GM12891 (cell line): ENCODE measurements around the gene POLDIP2.
"Not testable (repeated sequence)": the region's sequence is repeated elsewhere in the genome, so short reads cannot be mapped to it uniquely, and the experiment has no call there.

Experiments used
- DNase-seq: peaks from one replicate; pipeline ENCODE4 v3.0.0; 2011; ENCODE audit warnings: low spot score; ENCODE audit not compliant: insufficient read length
- FAIRE-seq: peaks from 2 replicates; lab custom pipeline; 2011; peaks lifted over from hg19 to GRCh38; lab: Jason Lieb, UNC
- PAX5 ChIP-seq: IDR thresholded peaks from 2 replicates; pipeline ENCODE4 v1.6.1; 2011; ENCODE audit warnings: low read length, moderate library complexity, mild to moderate bottlenecking; ENCODE audit not compliant: insufficient read depth, severe bottlenecking
- POLR2A ChIP-seq: IDR thresholded peaks from 2 replicates; pipeline ENCODE4 v1.6.1; 2011; ENCODE audit warnings: low read depth, low read length, control low read depth
- POLR2AphosphoS5 ChIP-seq: IDR thresholded peaks from 2 replicates; pipeline ENCODE4 v1.6.1; 2011; ENCODE audit warnings: low read depth, low read length, control low read depth
- POU2F2 ChIP-seq: IDR thresholded peaks from 2 replicates; pipeline ENCODE4 v1.6.1; 2011; ENCODE audit warnings: low read depth, mild to moderate bottlenecking, control low read depth, low read length, moderate library complexity
- SPI1 ChIP-seq: IDR thresholded peaks from 2 replicates; pipeline ENCODE4 v1.6.1; 2011; ENCODE audit warnings: low read depth, low read length, control low read depth
- TAF1 ChIP-seq: IDR thresholded peaks from 2 replicates; pipeline ENCODE4 v1.6.1; 2011; ENCODE audit warnings: low read depth, low read length, control low read depth

POLDIP2 gene

GRCh38 chr17:28346746-28347246, 10.5 kb downstream of the POLDIP2 start:
- DNase-seq (no peak), FAIRE-seq (no peak)
- TF ChIP-seq PAX5 (no peak), POLR2A (no peak), SPI1 (no peak), TAF1 (no peak), POLR2AphosphoS5 (no peak)

DNA sequence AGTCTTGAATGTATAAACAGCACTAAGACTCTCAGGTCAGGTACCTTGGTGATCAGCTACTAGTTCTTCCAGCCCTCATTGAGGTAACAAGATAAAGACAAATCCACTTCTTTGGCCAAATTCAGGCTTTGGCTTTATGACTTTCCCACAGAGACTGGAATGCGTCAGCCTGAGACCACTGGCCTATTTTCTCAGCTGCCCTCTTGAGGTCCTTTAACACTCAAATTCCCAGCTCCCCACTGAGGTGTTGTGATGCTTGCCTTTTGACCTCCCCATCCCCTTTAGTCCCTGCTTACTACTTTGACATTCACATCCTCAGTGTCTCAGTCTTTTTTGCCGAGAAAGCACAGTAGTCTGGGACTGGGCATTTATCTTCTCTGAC, 11.1 kb downstream of the POLDIP2 start:
- FAIRE-seq = no peak
- TF ChIP-seq POLR2A (no peak), PAX5 (no peak), POU2F2 (no peak), SPI1 (no peak), POLR2AphosphoS5 (no peak), TAF1 (no peak)
- no peak for DNase-seq

GRCh38 chr17:28345419-28346198, 11.7 kb downstream of the POLDIP2 start:
- FAIRE-seq (no peak), DNase-seq (no peak)
- no peak for TF ChIP-seq POLR2AphosphoS5
- TF ChIP-seq TAF1 = no peak
- no peak for TF ChIP-seq POU2F2
- TF ChIP-seq PAX5 = no peak
- TF ChIP-seq SPI1 = no peak
- TF ChIP-seq POLR2A = no peak

GRCh38 chr17:28344435-28344901, 12.9 kb downstream of the POLDIP2 start:
- no peak for TF ChIP-seq POLR2AphosphoS5
- no peak for DNase-seq
- FAIRE-seq = no peak

DNA sequence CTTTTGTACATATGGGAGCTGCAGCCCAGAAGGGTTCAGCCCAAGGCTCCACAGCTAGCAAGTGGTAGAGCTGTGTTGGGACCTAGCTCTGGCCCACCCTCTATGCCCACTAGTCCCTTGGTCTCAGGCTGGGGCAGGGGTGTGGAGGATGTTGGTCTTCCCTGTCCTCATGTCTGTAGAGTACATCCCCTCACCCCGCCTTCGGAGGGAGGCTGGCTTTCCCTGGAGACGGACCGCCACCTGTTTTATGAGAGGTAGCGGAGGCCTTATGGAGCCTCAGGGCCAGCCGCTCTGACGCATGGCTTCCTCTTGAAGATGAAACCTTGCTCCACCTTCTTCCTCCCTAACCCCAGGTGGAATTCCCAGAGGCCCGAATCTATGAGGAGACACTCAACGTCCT, 13.3 kb downstream of the POLDIP2 start:
- no peak for TF ChIP-seq POLR2A
- no peak for TF ChIP-seq PAX5
- no peak for TF ChIP-seq TAF1
- no peak for TF ChIP-seq SPI1
- no peak for TF ChIP-seq POU2F2
- TF ChIP-seq POLR2AphosphoS5 = no peak
- DNase-seq (no peak), FAIRE-seq (no peak)

GRCh38 chr17:28343491-28343932, 13.8 kb downstream of the POLDIP2 start:
- no peak for FAIRE-seq
- TF ChIP-seq TAF1 = no peak
- TF ChIP-seq PAX5 = no peak
- no peak for TF ChIP-seq SPI1
- no peak for TF ChIP-seq POLR2AphosphoS5
- TF ChIP-seq POU2F2 = no peak
- no peak for TF ChIP-seq POLR2A
- DNase-seq = no peak

- FAIRE-seq (no peak), DNase-seq (no peak)
- TF ChIP-seq TAF1 (no peak), POLR2A (no peak), POU2F2 (no peak), PAX5 (no peak), SPI1 (no peak), POLR2AphosphoS5 (no peak)
Measured at GRCh38 chr17:28342313-28342712, 15.0 kb downstream of the POLDIP2 start.

GRCh38 chr17:28341516-28341915, 15.8 kb downstream of the POLDIP2 start:
- FAIRE-seq (no peak), DNase-seq (no peak)
- TF ChIP-seq SPI1 (no peak), TAF1 (no peak), POU2F2 (no peak), POLR2A (no peak), PAX5 (no peak)

GRCh38 chr17:28340374-28340773, 17.0 kb downstream of the POLDIP2 start:
- no peak for FAIRE-seq
- TF ChIP-seq TAF1 = no peak
- no peak for TF ChIP-seq SPI1
- TF ChIP-seq POU2F2 = no peak
- TF ChIP-seq POLR2A = no peak
- no peak for TF ChIP-seq PAX5
- TF ChIP-seq POLR2AphosphoS5 = no peak

DNA sequence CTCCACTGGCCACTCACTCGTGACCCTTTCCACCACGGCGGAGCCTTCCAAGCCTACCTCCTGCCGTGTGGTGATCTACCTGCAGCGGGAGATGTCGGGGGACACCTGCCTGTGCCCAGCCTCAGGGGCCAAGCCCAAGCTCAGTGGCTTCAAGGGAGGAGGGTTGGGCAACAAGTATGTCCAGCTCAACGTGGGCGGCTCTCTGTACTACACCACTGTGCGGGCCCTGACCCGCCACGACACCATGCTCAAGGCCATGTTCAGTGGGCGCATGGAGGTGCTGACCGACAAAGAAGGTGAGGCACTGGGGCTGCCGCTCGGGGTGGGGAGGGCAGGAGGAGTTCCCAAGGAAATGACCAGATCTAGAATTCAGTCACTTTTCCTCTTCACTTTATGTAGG, 17.9 kb downstream of the POLDIP2 start:
- FAIRE-seq (no peak), DNase-seq (no peak)
- TF ChIP-seq TAF1 (no peak), POLR2AphosphoS5 (no peak), POU2F2 (no peak), SPI1 (no peak), POLR2A (no peak), PAX5 (no peak)

More at GRCh38 chr17:28340374-28340773, 17.0 kb downstream of the POLDIP2 start:
- DNase-seq = no peak

DNA sequence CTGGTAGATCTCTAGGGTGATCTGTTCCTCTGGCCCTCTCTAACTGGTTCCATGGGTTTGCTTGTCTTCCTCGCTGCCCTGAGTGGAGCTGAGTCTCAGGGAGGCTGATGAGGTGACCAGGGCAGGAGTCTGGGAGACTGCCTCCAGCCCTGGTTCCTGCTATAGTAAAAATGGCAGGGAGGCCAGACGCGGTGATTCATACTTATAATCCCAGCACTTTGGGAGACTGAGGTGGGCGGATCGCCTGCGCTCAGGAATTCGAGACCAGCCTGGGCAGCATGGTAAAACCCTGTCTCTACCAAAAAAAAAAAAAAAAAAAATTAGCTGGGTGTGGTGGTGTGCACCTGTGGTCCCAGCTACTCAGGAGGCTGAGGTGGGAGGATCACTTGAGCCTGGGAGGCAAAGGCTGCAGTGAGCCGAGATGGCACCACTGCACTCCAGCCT, 18.5 kb downstream of the POLDIP2 start:
- not testable (repeated sequence) for DNase-seq, FAIRE-seq
